GM13977 (cell line): ENCODE data around the gene KCNMA1.

Experiments
- DNase-seq: peaks from one replicate; pipeline ENCODE4 v3.0.0; 2012; ENCODE audit warnings: low spot score
- in situ Hi-C: fragments of 300-500 bp; cut with MboI; formaldehyde crosslinking; loops from one replicate; pipeline ENCODE4 v1.12.0; 2022; ENCODE audit warnings: low sequenced_read_pairs, low pct_unique_long_range_greater_than_20kb, mixed read lengths, inconsistent platforms; ENCODE audit not compliant: unreplicated experiment
- TF ChIP-seq, protein P1 (sequence below): IDR thresholded peaks from 2 replicates; pipeline ENCODE4 v1.5.1; 2012; ENCODE audit warnings: mild to moderate bottlenecking, control low read depth; ENCODE audit not compliant: insufficient read depth; ENCODE audit errors: extremely low read depth, missing control alignments

KCNMA1 gene

GRCh38 chr10:77636282-77636966, 1.2 kb downstream of the KCNMA1 start:
- TF ChIP-seq, protein P1, sequence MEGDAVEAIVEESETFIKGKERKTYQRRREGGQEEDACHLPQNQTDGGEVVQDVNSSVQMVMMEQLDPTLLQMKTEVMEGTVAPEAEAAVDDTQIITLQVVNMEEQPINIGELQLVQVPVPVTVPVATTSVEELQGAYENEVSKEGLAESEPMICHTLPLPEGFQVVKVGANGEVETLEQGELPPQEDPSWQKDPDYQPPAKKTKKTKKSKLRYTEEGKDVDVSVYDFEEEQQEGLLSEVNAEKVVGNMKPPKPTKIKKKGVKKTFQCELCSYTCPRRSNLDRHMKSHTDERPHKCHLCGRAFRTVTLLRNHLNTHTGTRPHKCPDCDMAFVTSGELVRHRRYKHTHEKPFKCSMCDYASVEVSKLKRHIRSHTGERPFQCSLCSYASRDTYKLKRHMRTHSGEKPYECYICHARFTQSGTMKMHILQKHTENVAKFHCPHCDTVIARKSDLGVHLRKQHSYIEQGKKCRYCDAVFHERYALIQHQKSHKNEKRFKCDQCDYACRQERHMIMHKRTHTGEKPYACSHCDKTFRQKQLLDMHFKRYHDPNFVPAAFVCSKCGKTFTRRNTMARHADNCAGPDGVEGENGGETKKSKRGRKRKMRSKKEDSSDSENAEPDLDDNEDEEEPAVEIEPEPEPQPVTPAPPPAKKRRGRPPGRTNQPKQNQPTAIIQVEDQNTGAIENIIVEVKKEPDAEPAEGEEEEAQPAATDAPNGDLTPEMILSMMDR: no peak
- peak; percentile 37 for DNase-seq
- in situ Hi-C loops: loop anchor here (25.0 kb wide), 1 partner anchor 224 kb away; no protein-coding TSS in a partner anchor

GRCh38 chr10:77635402-77636227, 2.0 kb downstream of the KCNMA1 start:
- TF ChIP-seq, protein P1: no peak
- in situ Hi-C loops: loop anchor here (25.0 kb wide), 1 partner anchor 223 kb away; no protein-coding TSS in a partner anchor
- DNase-seq: no peak

DNA sequence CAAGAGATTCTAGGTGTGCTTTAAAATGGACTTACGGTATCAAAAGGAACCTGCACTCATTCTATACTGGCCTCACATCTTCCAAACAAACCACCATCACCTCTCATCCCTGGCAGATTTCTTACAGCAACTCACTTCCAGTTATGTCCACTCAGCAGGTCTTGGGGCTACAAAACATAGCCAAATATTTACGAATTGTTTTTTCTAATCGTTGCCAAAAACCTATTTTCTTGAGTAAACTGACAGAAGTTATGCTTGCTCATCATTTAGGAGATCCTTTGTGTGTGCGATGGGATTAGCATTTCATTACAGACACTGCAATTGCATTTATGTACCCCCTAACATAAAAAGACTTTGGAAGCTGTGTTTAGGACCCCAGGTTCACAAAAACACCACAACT, 2.7 kb downstream of the KCNMA1 start:
- no peak for DNase-seq
- TF ChIP-seq, protein P1: no peak
- in situ Hi-C loops: loop anchor here (25.0 kb wide), 1 partner anchor 223 kb away; no protein-coding TSS in a partner anchor

DNA sequence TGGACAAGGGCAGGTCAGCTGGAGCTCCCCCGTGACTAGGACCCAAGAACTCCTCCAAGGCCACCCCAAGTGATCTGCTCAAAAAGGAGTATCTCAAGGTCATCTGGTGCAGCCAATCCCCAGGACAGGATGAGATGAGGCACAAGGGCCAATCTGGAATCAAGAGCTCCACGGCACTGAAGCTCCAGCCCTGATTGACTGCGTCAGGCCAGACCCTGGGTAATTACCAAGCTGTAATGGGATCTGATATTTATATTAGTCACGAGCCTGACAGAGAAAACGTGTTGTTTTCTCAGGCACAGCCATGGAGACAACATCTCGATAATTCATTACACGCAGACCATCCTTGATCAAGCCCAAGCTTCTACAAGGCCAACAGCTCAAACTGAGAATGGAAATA, 4.2 kb downstream of the KCNMA1 start:
- TF ChIP-seq, protein P1: no peak
- DNase-seq: no peak
- in situ Hi-C loops: loop anchor here (25.0 kb wide), 1 partner anchor 221 kb away; no protein-coding TSS in a partner anchor

DNA sequence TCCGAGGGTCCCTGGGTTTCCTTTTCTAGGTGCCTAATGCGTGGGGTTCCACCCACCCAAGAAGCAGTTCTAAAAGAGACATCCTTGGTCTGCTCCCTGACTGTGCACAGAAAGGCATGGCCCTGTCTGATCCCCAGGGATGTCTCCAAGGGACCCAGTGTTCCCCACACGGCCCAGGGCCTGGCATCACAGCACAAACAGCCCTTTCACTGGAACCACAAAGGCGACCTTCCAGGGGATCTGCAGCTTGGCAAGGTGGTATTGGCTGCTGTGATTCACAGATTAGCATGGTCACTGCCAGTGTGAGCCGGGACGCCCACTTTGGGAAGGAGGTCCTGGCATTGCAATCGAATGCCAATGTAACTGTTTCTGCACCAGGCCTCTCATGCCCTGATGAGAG, 6.4 kb downstream of the KCNMA1 start:
- in situ Hi-C loops: loop anchor here (25.0 kb wide), 1 partner anchor 219 kb away; no protein-coding TSS in a partner anchor
- TF ChIP-seq, protein P1: no peak
- DNase-seq: no peak

DNA sequence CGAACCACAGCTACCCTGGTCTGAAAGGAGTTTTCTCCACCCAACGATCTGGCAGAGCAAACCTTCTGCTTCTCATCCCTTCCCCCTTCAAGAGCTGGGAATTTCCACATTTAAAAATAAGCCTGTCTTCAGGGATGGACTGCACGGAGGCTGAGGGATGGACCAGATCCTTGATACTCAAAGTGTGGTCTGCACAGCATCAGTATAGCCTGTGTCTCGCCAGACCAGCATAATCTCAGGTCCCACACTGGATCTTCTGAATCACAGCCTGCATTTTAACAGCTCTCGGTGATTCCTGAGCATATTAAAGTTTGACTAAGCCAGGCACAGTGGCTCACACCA, 7.1 kb downstream of the KCNMA1 start:
- TF ChIP-seq, protein P1: no peak
- no peak for DNase-seq
- in situ Hi-C loops: loop anchor here (25.0 kb wide), 1 partner anchor 218 kb away; no protein-coding TSS in a partner anchor
